Measurements from ENCODE around the gene ADAMTSL3.

DNA sequence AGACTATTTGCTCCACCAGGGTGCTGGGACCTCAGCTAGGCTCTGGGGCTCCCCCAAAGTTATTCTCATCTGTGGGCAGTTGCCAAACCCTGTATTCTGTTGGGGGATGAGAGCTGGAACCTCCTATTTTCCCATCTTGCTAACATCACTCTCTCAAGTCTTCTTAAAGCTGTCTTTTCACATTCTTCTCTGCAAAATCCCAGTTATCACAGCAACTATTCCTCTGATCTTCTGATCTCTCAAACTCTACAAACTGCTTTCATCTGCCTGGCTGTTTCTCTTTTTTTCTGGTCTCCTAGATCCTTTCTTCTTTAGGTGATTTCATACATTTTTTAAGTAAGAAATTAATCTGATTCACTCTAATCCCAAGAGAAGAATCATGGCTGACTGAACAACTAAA lies 10.7 kb upstream of the ADAMTSL3 start:
- TF ChIP-seq POLR2AphosphoS5 (IDR thresholded peaks at IDR 0.05; ENCODE audit: low read depth, low read length) (no peak), RAD21 (IDR thresholded peaks at IDR 0.05; ENCODE audit: low read length) (no peak), GATA2 (CRISPR knock-in tag; IDR thresholded peaks at IDR 0.05) (no peak), CTCF (IDR thresholded peaks at IDR 0.05) (no peak), FOXJ3 (CRISPR knock-in tag; IDR thresholded peaks at IDR 0.05) (no peak), YY1 (IDR thresholded peaks at IDR 0.05; ENCODE audit: low read depth) (no peak), TEAD4 (IDR thresholded peaks at IDR 0.05; ENCODE audit: borderline replicate concordance, insufficient read depth) (no peak), NRF1 (IDR thresholded peaks at IDR 0.05; ENCODE audit: low read depth, low read length) (no peak), RXRA (IDR thresholded peaks at IDR 0.05; ENCODE audit: borderline replicate concordance, low read depth) (no peak)
- TF ChIP-seq, protein P1, sequence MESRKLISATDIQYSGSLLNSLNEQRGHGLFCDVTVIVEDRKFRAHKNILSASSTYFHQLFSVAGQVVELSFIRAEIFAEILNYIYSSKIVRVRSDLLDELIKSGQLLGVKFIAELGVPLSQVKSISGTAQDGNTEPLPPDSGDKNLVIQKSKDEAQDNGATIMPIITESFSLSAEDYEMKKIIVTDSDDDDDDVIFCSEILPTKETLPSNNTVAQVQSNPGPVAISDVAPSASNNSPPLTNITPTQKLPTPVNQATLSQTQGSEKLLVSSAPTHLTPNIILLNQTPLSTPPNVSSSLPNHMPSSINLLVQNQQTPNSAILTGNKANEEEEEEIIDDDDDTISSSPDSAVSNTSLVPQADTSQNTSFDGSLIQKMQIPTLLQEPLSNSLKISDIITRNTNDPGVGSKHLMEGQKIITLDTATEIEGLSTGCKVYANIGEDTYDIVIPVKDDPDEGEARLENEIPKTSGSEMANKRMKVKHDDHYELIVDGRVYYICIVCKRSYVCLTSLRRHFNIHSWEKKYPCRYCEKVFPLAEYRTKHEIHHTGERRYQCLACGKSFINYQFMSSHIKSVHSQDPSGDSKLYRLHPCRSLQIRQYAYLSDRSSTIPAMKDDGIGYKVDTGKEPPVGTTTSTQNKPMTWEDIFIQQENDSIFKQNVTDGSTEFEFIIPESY (IDR thresholded peaks at IDR 0.05; ENCODE audit: borderline replicate concordance, low read depth), result no peak
- TF ChIP-seq, protein P2, sequence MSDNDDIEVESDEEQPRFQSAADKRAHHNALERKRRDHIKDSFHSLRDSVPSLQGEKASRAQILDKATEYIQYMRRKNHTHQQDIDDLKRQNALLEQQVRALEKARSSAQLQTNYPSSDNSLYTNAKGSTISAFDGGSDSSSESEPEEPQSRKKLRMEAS (IDR thresholded peaks at IDR 0.05; ENCODE audit: low read depth), result no peak

All from SK-N-SH (cell line).